Stimulated activated CD4-positive, alpha-beta T cell treated with anti-CD3 and anti-CD28 coated beads, Interleukin-12 subunit alpha, Interleukin-12 subunit beta, amount 100 ng/mL, for 24 hours (primary cell): ENCODE data around the gene ABCB9.
"Not testable (repeated sequence)": the region's sequence is repeated elsewhere in the genome, so short reads cannot be mapped to it uniquely, and the experiment has no call there.

Experiments used
- DNase-seq, 2 experiments: peaks; one replicate each; pipeline ENCODE4 v3.0.0-alpha.2; 2020; ENCODE audit warnings: low read depth in 2 of 2

ABCB9 gene

GRCh38 chr12:122937622-122938091, 28.6 kb downstream of the ABCB9 start:
- DNase-seq = no peak

- DNase-seq = no peak
Observed at GRCh38 chr12:122935318-122935717, 30.9 kb downstream of the ABCB9 start.

- DNase-seq = no peak
Observed at GRCh38 chr12:122934722-122935121, 31.5 kb downstream of the ABCB9 start.

- no peak for DNase-seq
Observed at GRCh38 chr12:122932207-122932606, 34.1 kb downstream of the ABCB9 start.

GRCh38 chr12:122929812-122930211, 36.5 kb downstream of the ABCB9 start:
- DNase-seq = no peak

GRCh38 chr12:122929148-122929538, 37.1 kb downstream of the ABCB9 start:
- no peak for DNase-seq

GRCh38 chr12:122928404-122929147, 37.7 kb downstream of the ABCB9 start:
- DNase-seq = no peak

- no peak for DNase-seq
Observed at GRCh38 chr12:122927756-122928403, 38.4 kb downstream of the ABCB9 start.

GRCh38 chr12:122921917-122922316, 44.3 kb downstream of the ABCB9 start:
- no peak for DNase-seq

- no peak for DNase-seq
Observed at GRCh38 chr12:122920687-122921086, 45.6 kb downstream of the ABCB9 start.

- no peak for DNase-seq
Observed at GRCh38 chr12:122918827-122919226, 47.4 kb downstream of the ABCB9 start.

GRCh38 chr12:122917507-122918121, 48.6 kb downstream of the ABCB9 start:
- no peak for DNase-seq

- no peak for DNase-seq
Observed at GRCh38 chr12:122909442-122910288, 56.6 kb downstream of the ABCB9 start.

- DNase-seq = no peak
Observed at GRCh38 chr12:122908915-122909314, 57.3 kb downstream of the ABCB9 start.

- DNase-seq = not testable (repeated sequence)
Observed at GRCh38 chr12:122905258-122905657, 61.0 kb downstream of the ABCB9 start.

GRCh38 chr12:122903693-122904034, 62.6 kb downstream of the ABCB9 start:
- no peak for DNase-seq

- no peak for DNase-seq
Observed at GRCh38 chr12:122902854-122903692, 63.2 kb downstream of the ABCB9 start.

- DNase-seq = no peak
Observed at GRCh38 chr12:122899887-122900286, 66.4 kb downstream of the ABCB9 start.

GRCh38 chr12:122896662-122897061, 69.6 kb downstream of the ABCB9 start:
- no peak for DNase-seq

GRCh38 chr12:122895704-122896636, 70.3 kb downstream of the ABCB9 start, which contains the start of gene VPS37B:
VPS37B (minus strand) TSS chr12:122896124; CDS start chr12:122896062, 62 bp downstream.
- peak; percentile 67 to 69 for DNase-seq
